WTC11 (cell line): ENCODE results near the gene HLCS. TPM values are rescaled to one million over a fixed set of nuclear protein-coding genes. Genes with fewer than 3 reads are reported as not detected.

Experiments used
- ATAC-seq: fragments of 200-7000 bp; cut with Tn5 transposase; 2 replicates; pipeline ENCODE4 v1.10.0; 2021; ENCODE audit warnings: mild to moderate bottlenecking, moderate library complexity
- CTCF ChIA-PET: fragments of 300-600 bp; sonication (Branson Sonifier 250); formaldehyde crosslinking; loops from one replicate; lab custom pipeline; 2021; ENCODE audit warnings: antibody characterized with exemption; lab: Charles Lee
- POLR2A ChIA-PET: fragments of 350-600 bp; sonication (Branson Sonifier 250); formaldehyde crosslinking; loops from one replicate; lab custom pipeline; 2021; ENCODE audit warnings: antibody characterized with exemption; lab: Charles Lee
- DNase-seq: peaks from one replicate; pipeline ENCODE4 v3.0.0; 2021; ENCODE audit warnings: low spot score
- H3K27ac Mint-ChIP-seq: 2 replicates; pipeline ENCODE4 v1.8.0; 2021; ENCODE audit warnings: mixed read lengths
- H3K27me3 Mint-ChIP-seq: 2 replicates; pipeline ENCODE4 v1.8.0; 2021; ENCODE audit warnings: low read depth, mild to moderate bottlenecking, moderate library complexity, mixed read lengths
- H3K36me3 Mint-ChIP-seq: 2 replicates; pipeline ENCODE4 v1.8.0; 2021; ENCODE audit warnings: mixed read lengths
- H3K4me1 Mint-ChIP-seq: 2 replicates; pipeline ENCODE4 v1.8.0; 2022; ENCODE audit warnings: mixed read lengths
- H3K4me3 Mint-ChIP-seq: 2 replicates; pipeline ENCODE4 v1.8.0; 2021; ENCODE audit warnings: mild to moderate bottlenecking, moderate library complexity, mixed read lengths
- H3K9me3 Mint-ChIP-seq: 2 replicates; pipeline ENCODE4 v1.8.0; 2021; ENCODE audit warnings: mixed read lengths
- ETV6 ChIP-seq: sonication (generic); formaldehyde crosslinking; IDR thresholded peaks from 2 replicates; pipeline ENCODE4 v1.8.1; 2022; ENCODE audit warnings: mild to moderate bottlenecking, missing genetic modification reagents
- HMGA2 ChIP-seq: fragments of 250-450 bp; sonication (Bioruptor Pico); IDR thresholded peaks from 2 replicates; pipeline ENCODE4 v1.4.0; 2021; ENCODE audit warnings: mild to moderate bottlenecking, moderate library complexity
- MXD4 ChIP-seq: fragments of 250-450 bp; sonication (Bioruptor Pico); IDR thresholded peaks from 2 replicates; pipeline ENCODE4 v1.8.0; 2021; ENCODE audit warnings: mild to moderate bottlenecking, moderate library complexity, borderline replicate concordance
- RORB ChIP-seq: fragments of 250-450 bp; sonication (Bioruptor Pico); IDR thresholded peaks from 2 replicates; pipeline ENCODE4 v1.9.0; 2021; ENCODE audit warnings: mild to moderate bottlenecking
- TEAD4 ChIP-seq: sonication (generic); formaldehyde crosslinking; IDR thresholded peaks from 2 replicates; pipeline ENCODE4 v1.8.0; 2022; ENCODE audit warnings: mild to moderate bottlenecking, missing genetic modification reagents
- ZNF263 ChIP-seq: sonication (generic); formaldehyde crosslinking; IDR thresholded peaks from 2 replicates; pipeline ENCODE4 v1.8.1; 2022; ENCODE audit warnings: low read depth, mild to moderate bottlenecking, moderate library complexity, missing genetic modification reagents
- total RNA-seq: library from RNA; stranded (reverse); gene quantifications from 3 replicates; pipeline ENCODE4 v1.2.3, GENCODE V29; 2021
- TF ChIP-seq, protein P1 (sequence below): sonication (generic); formaldehyde crosslinking; IDR thresholded peaks from 2 replicates; pipeline ENCODE4 v1.8.1; 2023; ENCODE audit warnings: mild to moderate bottlenecking, missing genetic modification reagents
- TF ChIP-seq, protein P2 (sequence below): sonication (generic); formaldehyde crosslinking; IDR thresholded peaks from 2 replicates; pipeline ENCODE4 v1.8.0; 2023; ENCODE audit warnings: mild to moderate bottlenecking, missing genetic modification reagents
- TF ChIP-seq, protein P3 (sequence below): sonication (generic); formaldehyde crosslinking; IDR thresholded peaks from 2 replicates; pipeline ENCODE4 v1.8.1; 2023; ENCODE audit warnings: mild to moderate bottlenecking, missing genetic modification reagents, moderate library complexity
- TF ChIP-seq, protein P4 (sequence below): sonication (generic); formaldehyde crosslinking; IDR thresholded peaks from 2 replicates; pipeline ENCODE4 v1.8.1; 2022; ENCODE audit warnings: low read depth, missing genetic modification reagents, borderline replicate concordance
- TF ChIP-seq, protein P5 (sequence below): fragments of 250-450 bp; sonication (Bioruptor Pico); IDR thresholded peaks from 2 replicates; pipeline ENCODE4 v1.9.0; 2021; ENCODE audit warnings: moderate library complexity, mild to moderate bottlenecking, inconsistent platforms, borderline replicate concordance
- TF ChIP-seq, protein P6 (sequence below): sonication (generic); formaldehyde crosslinking; conservative IDR thresholded peaks from 2 replicates; pipeline ENCODE4 v1.8.1; 2023; ENCODE audit warnings: mild to moderate bottlenecking, low read depth, missing genetic modification reagents, moderate library complexity
- TF ChIP-seq, protein P7 (sequence below): fragments of 250-450 bp; sonication (Bioruptor Pico); IDR thresholded peaks from 2 replicates; pipeline ENCODE4 v1.9.0; 2021; ENCODE audit warnings: mild to moderate bottlenecking, borderline replicate concordance

HLCS gene
- total RNA-seq, 1 experiment from 2014 or later = 9.3 TPM

DNA sequence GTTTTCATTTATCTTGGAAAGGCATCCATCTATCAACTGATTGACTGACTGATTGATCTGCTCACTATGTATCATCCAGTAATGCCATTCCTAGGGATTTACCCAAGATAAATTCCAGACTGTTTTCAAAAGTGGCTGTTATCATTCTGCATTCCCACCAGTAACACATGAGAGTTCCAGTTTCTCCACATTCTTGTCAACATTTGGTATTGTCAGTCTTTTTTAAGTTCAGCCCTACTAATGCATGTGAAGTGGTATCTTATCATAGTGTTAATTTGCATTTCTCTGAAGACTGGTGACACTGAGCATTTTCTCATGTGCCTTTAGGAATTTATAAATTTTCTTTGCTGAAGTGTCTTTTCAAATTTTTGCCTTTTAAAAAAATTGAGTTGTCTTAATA is 168.0 kb downstream of the HLCS start:
- no peak overlapping the region for H3K4me3 Mint-ChIP-seq
- H3K27ac Mint-ChIP-seq = no peak overlapping the region
- CTCF ChIA-PET = no interaction called here
- POLR2A ChIA-PET = no interaction called here
- TF ChIP-seq RORB (CRISPR knock-in tag) = no peak
- TF ChIP-seq, protein P1, sequence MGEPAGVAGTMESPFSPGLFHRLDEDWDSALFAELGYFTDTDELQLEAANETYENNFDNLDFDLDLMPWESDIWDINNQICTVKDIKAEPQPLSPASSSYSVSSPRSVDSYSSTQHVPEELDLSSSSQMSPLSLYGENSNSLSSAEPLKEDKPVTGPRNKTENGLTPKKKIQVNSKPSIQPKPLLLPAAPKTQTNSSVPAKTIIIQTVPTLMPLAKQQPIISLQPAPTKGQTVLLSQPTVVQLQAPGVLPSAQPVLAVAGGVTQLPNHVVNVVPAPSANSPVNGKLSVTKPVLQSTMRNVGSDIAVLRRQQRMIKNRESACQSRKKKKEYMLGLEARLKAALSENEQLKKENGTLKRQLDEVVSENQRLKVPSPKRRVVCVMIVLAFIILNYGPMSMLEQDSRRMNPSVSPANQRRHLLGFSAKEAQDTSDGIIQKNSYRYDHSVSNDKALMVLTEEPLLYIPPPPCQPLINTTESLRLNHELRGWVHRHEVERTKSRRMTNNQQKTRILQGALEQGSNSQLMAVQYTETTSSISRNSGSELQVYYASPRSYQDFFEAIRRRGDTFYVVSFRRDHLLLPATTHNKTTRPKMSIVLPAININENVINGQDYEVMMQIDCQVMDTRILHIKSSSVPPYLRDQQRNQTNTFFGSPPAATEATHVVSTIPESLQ (CRISPR knock-in tag) = no peak
- no peak for TF ChIP-seq ETV6 (CRISPR knock-in tag)
- TF ChIP-seq, protein P2, sequence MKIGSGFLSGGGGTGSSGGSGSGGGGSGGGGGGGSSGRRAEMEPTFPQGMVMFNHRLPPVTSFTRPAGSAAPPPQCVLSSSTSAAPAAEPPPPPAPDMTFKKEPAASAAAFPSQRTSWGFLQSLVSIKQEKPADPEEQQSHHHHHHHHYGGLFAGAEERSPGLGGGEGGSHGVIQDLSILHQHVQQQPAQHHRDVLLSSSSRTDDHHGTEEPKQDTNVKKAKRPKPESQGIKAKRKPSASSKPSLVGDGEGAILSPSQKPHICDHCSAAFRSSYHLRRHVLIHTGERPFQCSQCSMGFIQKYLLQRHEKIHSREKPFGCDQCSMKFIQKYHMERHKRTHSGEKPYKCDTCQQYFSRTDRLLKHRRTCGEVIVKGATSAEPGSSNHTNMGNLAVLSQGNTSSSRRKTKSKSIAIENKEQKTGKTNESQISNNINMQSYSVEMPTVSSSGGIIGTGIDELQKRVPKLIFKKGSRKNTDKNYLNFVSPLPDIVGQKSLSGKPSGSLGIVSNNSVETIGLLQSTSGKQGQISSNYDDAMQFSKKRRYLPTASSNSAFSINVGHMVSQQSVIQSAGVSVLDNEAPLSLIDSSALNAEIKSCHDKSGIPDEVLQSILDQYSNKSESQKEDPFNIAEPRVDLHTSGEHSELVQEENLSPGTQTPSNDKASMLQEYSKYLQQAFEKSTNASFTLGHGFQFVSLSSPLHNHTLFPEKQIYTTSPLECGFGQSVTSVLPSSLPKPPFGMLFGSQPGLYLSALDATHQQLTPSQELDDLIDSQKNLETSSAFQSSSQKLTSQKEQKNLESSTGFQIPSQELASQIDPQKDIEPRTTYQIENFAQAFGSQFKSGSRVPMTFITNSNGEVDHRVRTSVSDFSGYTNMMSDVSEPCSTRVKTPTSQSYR (CRISPR knock-in tag) = no peak
- TF ChIP-seq ZNF263 (CRISPR knock-in tag) = no peak
- no peak for TF ChIP-seq TEAD4
- TF ChIP-seq, protein P3, sequence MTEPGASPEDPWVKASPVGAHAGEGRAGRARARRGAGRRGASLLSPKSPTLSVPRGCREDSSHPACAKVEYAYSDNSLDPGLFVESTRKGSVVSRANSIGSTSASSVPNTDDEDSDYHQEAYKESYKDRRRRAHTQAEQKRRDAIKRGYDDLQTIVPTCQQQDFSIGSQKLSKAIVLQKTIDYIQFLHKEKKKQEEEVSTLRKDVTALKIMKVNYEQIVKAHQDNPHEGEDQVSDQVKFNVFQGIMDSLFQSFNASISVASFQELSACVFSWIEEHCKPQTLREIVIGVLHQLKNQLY (CRISPR knock-in tag) = no peak
- TF ChIP-seq, protein P4, sequence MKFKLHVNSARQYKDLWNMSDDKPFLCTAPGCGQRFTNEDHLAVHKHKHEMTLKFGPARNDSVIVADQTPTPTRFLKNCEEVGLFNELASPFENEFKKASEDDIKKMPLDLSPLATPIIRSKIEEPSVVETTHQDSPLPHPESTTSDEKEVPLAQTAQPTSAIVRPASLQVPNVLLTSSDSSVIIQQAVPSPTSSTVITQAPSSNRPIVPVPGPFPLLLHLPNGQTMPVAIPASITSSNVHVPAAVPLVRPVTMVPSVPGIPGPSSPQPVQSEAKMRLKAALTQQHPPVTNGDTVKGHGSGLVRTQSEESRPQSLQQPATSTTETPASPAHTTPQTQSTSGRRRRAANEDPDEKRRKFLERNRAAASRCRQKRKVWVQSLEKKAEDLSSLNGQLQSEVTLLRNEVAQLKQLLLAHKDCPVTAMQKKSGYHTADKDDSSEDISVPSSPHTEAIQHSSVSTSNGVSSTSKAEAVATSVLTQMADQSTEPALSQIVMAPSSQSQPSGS (CRISPR knock-in tag) = no peak
- TF ChIP-seq, protein P5, sequence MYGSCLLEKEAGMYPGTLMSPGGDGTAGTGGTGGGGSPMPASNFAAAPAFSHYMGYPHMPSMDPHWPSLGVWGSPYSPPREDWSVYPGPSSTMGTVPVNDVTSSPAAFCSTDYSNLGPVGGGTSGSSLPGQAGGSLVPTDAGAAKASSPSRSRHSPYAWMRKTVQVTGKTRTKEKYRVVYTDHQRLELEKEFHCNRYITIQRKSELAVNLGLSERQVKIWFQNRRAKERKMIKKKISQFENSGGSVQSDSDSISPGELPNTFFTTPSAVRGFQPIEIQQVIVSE (CRISPR knock-in tag) = no peak
- no peak for TF ChIP-seq MXD4 (CRISPR knock-in tag)
- TF ChIP-seq, protein P6, sequence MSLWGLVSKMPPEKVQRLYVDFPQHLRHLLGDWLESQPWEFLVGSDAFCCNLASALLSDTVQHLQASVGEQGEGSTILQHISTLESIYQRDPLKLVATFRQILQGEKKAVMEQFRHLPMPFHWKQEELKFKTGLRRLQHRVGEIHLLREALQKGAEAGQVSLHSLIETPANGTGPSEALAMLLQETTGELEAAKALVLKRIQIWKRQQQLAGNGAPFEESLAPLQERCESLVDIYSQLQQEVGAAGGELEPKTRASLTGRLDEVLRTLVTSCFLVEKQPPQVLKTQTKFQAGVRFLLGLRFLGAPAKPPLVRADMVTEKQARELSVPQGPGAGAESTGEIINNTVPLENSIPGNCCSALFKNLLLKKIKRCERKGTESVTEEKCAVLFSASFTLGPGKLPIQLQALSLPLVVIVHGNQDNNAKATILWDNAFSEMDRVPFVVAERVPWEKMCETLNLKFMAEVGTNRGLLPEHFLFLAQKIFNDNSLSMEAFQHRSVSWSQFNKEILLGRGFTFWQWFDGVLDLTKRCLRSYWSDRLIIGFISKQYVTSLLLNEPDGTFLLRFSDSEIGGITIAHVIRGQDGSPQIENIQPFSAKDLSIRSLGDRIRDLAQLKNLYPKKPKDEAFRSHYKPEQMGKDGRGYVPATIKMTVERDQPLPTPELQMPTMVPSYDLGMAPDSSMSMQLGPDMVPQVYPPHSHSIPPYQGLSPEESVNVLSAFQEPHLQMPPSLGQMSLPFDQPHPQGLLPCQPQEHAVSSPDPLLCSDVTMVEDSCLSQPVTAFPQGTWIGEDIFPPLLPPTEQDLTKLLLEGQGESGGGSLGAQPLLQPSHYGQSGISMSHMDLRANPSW = no peak
- peaks cover 23% of the 10 kb centered on the region for H3K9me3 Mint-ChIP-seq
- no peaks in the 10 kb centered on the region for H3K27me3 Mint-ChIP-seq
- ATAC-seq (no peak), DNase-seq (no peak)
- no peaks in the 10 kb centered on the region for H3K4me1 Mint-ChIP-seq
- peaks cover 17% of the 10 kb centered on the region for H3K36me3 Mint-ChIP-seq

DNA sequence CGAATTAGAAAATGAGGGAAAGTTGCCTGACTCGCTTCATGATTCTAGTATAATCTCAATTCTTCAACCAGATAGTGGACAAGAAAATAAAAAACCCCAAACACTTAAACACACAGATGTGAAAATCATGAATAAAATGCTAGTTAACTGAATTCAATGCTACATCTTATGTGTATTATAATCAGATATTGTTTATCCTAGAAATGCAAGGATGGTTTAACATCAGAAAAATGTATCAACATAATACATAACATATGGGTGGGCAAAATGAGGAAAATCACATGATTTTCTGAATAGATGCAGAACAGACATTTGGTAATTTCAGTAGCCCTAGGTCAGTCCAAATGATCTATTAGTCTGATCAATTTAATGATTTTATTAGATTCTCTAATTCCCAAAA is 170.4 kb downstream of the HLCS start:
- ChIA-PET CTCF (no interaction called here), POLR2A (no interaction called here)

More for the DNA sequence above, 170.4 kb downstream of the HLCS start:
- ATAC-seq (no peak), DNase-seq (no peak)
- Mint-ChIP-seq H3K27ac (no peak overlapping the region), H3K4me3 (no peak overlapping the region), H3K9me3 (peaks cover 23% of the 10 kb centered on the region), H3K27me3 (no peaks in the 10 kb centered on the region), H3K4me1 (peaks cover 18% of the 10 kb centered on the region; the same call in 1 of the 2 replicates), H3K36me3 (peaks cover 17% of the 10 kb centered on the region)
- TF ChIP-seq RORB (CRISPR knock-in tag) = no peak
- TF ChIP-seq ETV6 (CRISPR knock-in tag) = no peak
- TF ChIP-seq, protein P7, sequence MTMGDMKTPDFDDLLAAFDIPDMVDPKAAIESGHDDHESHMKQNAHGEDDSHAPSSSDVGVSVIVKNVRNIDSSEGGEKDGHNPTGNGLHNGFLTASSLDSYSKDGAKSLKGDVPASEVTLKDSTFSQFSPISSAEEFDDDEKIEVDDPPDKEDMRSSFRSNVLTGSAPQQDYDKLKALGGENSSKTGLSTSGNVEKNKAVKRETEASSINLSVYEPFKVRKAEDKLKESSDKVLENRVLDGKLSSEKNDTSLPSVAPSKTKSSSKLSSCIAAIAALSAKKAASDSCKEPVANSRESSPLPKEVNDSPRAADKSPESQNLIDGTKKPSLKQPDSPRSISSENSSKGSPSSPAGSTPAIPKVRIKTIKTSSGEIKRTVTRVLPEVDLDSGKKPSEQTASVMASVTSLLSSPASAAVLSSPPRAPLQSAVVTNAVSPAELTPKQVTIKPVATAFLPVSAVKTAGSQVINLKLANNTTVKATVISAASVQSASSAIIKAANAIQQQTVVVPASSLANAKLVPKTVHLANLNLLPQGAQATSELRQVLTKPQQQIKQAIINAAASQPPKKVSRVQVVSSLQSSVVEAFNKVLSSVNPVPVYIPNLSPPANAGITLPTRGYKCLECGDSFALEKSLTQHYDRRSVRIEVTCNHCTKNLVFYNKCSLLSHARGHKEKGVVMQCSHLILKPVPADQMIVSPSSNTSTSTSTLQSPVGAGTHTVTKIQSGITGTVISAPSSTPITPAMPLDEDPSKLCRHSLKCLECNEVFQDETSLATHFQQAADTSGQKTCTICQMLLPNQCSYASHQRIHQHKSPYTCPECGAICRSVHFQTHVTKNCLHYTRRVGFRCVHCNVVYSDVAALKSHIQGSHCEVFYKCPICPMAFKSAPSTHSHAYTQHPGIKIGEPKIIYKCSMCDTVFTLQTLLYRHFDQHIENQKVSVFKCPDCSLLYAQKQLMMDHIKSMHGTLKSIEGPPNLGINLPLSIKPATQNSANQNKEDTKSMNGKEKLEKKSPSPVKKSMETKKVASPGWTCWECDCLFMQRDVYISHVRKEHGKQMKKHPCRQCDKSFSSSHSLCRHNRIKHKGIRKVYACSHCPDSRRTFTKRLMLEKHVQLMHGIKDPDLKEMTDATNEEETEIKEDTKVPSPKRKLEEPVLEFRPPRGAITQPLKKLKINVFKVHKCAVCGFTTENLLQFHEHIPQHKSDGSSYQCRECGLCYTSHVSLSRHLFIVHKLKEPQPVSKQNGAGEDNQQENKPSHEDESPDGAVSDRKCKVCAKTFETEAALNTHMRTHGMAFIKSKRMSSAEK = no peak
- no peak for TF ChIP-seq HMGA2
